Measurements from ENCODE around the gene CHST7. TPM values are rescaled to one million over a fixed set of nuclear protein-coding genes. Genes with fewer than 3 reads are reported as not detected.

The CHST7 gene
- total RNA-seq, 1 experiment from 2014 or later: 17.1 TPM

DNA sequence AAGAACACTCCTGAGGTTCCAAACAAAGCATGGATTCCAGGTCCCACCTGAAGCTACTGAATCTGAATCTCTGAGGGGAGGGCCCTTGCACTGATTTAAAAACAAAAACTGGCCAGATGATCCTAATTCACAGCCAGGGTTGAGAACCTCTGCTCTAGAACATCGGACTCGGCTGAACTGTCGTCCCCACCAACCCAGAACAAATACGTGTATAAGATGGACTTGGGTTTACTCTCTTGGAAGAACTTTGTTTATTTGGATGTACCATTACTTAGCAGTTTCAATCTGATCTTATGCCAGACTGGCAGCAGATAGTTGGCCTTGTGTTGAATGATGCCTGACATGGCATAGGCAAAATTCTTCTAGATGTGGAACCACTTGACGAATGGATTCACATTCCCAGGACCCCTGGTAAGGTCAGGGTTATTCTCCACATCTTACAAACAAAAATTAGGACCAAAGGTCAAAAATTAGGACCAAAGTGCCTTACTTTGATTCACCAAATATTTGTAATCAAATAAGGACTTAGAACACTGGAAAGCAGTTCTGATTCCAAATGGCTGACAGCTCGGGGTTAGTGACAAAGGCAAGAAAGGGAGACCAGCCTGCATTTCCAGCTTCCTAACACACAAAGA, 29.0 kb downstream of the CHST7 start:
- no peak overlapping the region for H3K4ac ChIP-seq (ENCODE audit: low read depth, low read length)
- no peak overlapping the region for H2BK5ac ChIP-seq (ENCODE audit: insufficient read length, low read length)
- H3K36me3 Mint-ChIP-seq (ENCODE audit: insufficient read depth in 1 of 3, low read depth in 3 of 3): peaks cover 18 to 25% (median 23%) of the 10 kb centered on the region in 3 experiments; a peak in 6 of 7 replicates
- peaks cover 30% of the 10 kb centered on the region for H3K9me3 ChIP-seq (ENCODE audit: control insufficient read depth, low read depth, low read length)
- H3K79me1 ChIP-seq (ENCODE audit: insufficient read depth, low read depth, low read length, poor library complexity, severe bottlenecking): peaks cover 3% of the 10 kb centered on the region
- no peak overlapping the region for H4K91ac ChIP-seq (ENCODE audit: insufficient read length, low read depth, low read length)
- no peak overlapping the region for H3K9ac ChIP-seq (ENCODE audit: extremely low read depth, insufficient read length, low read length)
- H3K4me1 Mint-ChIP-seq: no peaks in the 10 kb centered on the region
- no peak overlapping the region for H2BK120ac ChIP-seq (ENCODE audit: low read depth, low read length, poor library complexity, severe bottlenecking)
- H2BK12ac ChIP-seq (ENCODE audit: insufficient read length, low read depth, low read length): no peak overlapping the region
- no peak overlapping the region for H3K4me3 Mint-ChIP-seq
- no peaks in the 10 kb centered on the region for H3K4me1 ChIP-seq (ENCODE audit: insufficient read depth, low read length)
- no peaks in the 10 kb centered on the region; the same call in 1 of the 2 replicates for H3K79me2 ChIP-seq (ENCODE audit: insufficient read depth, low read length)
- no peak for DNase-seq
- no peaks in the 10 kb centered on the region for H3K27me3 ChIP-seq (ENCODE audit: insufficient read depth, low read length)
- no peak overlapping the region for H2BK15ac ChIP-seq (ENCODE audit: low read depth, low read length)
- H3K4me2 ChIP-seq (ENCODE audit: insufficient read depth, insufficient read length, low read length): no peak overlapping the region
- no peak overlapping the region for H3T11ph ChIP-seq (ENCODE audit: low read length)
- H3K27ac ChIP-seq (ENCODE audit: insufficient read length, low read depth, low read length): no peak overlapping the region
- no peak overlapping the region for H4K8ac ChIP-seq (replicated peaks; ENCODE audit: insufficient read length, low read depth, low read length)
- no peak overlapping the region for H4K5ac ChIP-seq (ENCODE audit: insufficient read length, low read depth, low read length)
- H3K18ac ChIP-seq (ENCODE audit: insufficient read length, low read depth, low read length): no peak overlapping the region
- no peak overlapping the region for H3K23ac ChIP-seq (ENCODE audit: insufficient read length, low read depth, low read length)
- no peak overlapping the region for H3K14ac ChIP-seq (ENCODE audit: insufficient read depth, low read length)
- H2AFZ ChIP-seq (ENCODE audit: low read length): no peak overlapping the region
- H3K23me2 ChIP-seq (ENCODE audit: insufficient read length, low read depth, low read length, poor library complexity, severe bottlenecking): no peaks in the 10 kb centered on the region
- peaks cover 59 to 78% of the 10 kb centered on the region in 2 experiments for H3K9me3 Mint-ChIP-seq
- H2AK5ac ChIP-seq (ENCODE audit: insufficient read length, low read length): no peak overlapping the region
- peaks cover 2% of the 10 kb centered on the region; the same call in 1 of the 2 replicates for H3K27me3 Mint-ChIP-seq (ENCODE audit: low read depth)
- no CpG with 5 or more reads among the region's 6 CpGs for WGBS (ENCODE audit: extremely low coverage, insufficient read length, low lambda C conversion rate)
- no peak overlapping the region for H3K56ac ChIP-seq (ENCODE audit: insufficient read length, low read depth, low read length)
- no peaks in the 10 kb centered on the region for H4K20me1 ChIP-seq (ENCODE audit: control insufficient read depth, insufficient read depth, insufficient read length)
- H3K27ac Mint-ChIP-seq: no peak overlapping the region
- TF ChIP-seq, protein P1, sequence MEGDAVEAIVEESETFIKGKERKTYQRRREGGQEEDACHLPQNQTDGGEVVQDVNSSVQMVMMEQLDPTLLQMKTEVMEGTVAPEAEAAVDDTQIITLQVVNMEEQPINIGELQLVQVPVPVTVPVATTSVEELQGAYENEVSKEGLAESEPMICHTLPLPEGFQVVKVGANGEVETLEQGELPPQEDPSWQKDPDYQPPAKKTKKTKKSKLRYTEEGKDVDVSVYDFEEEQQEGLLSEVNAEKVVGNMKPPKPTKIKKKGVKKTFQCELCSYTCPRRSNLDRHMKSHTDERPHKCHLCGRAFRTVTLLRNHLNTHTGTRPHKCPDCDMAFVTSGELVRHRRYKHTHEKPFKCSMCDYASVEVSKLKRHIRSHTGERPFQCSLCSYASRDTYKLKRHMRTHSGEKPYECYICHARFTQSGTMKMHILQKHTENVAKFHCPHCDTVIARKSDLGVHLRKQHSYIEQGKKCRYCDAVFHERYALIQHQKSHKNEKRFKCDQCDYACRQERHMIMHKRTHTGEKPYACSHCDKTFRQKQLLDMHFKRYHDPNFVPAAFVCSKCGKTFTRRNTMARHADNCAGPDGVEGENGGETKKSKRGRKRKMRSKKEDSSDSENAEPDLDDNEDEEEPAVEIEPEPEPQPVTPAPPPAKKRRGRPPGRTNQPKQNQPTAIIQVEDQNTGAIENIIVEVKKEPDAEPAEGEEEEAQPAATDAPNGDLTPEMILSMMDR (conservative IDR thresholded peaks at IDR 0.05): no peak
- H2BK20ac ChIP-seq (ENCODE audit: low read depth, low read length, poor library complexity, severe bottlenecking): no peak overlapping the region

Data from H9 (cell line).